OCI-LY1 (cell line): ENCODE measurements around the gene SRL.

Source experiments
- EZH2 ChIP-seq: fragments of 200-600 bp; sonication (generic), shearing (Covaris generic); IDR thresholded peaks from 2 replicates; pipeline ENCODE4 v1.8.0; 2017; ENCODE audit warnings: borderline replicate concordance, mixed run types, mild to moderate bottlenecking, antibody characterized with exemption, low read length, moderate library complexity, mixed read lengths
- TF ChIP-seq, protein P1 (sequence below): fragments of 200-600 bp; sonication (generic), shearing (Covaris generic); IDR thresholded peaks from 2 replicates; pipeline ENCODE4 v1.5.1; 2017; ENCODE audit warnings: mild to moderate bottlenecking, antibody characterized with exemption, low read length, moderate library complexity, mixed read lengths

DNA sequence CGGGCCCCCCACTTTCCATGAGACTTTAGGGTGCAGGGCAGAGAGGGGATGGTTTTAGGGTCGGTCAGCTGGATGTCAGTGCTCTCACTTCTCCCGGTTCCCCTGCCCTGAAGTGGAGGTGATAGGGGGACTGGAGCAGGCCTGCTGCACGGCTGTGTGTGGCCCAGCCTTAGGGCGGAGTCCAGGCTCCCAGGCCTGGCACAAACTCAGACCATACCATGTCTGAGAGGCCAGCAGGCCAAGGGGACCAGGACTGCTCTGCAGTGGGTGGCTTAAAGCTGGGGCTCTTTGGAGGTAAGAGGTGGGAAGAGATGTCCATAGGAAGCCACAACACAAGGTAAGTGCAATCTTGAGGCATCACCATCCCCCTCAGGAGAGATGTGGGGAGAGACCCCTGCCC is 22.7 kb upstream of the SRL start:
- TF ChIP-seq, protein P1, sequence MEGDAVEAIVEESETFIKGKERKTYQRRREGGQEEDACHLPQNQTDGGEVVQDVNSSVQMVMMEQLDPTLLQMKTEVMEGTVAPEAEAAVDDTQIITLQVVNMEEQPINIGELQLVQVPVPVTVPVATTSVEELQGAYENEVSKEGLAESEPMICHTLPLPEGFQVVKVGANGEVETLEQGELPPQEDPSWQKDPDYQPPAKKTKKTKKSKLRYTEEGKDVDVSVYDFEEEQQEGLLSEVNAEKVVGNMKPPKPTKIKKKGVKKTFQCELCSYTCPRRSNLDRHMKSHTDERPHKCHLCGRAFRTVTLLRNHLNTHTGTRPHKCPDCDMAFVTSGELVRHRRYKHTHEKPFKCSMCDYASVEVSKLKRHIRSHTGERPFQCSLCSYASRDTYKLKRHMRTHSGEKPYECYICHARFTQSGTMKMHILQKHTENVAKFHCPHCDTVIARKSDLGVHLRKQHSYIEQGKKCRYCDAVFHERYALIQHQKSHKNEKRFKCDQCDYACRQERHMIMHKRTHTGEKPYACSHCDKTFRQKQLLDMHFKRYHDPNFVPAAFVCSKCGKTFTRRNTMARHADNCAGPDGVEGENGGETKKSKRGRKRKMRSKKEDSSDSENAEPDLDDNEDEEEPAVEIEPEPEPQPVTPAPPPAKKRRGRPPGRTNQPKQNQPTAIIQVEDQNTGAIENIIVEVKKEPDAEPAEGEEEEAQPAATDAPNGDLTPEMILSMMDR: no peak
- TF ChIP-seq EZH2: no peak
